Stomach (tissue), 4 donors: ENCODE data around the gene DRG2.

ENCODE experiments used
- CTCF ChIP-seq, 7 experiments: fragments of 450-650 bp in 4 of 7; fragments of 200-600 bp in 3 of 7; sonication (generic) in 3 of 7; IDR thresholded peaks; one replicate each; pipeline ENCODE4 v1.5.1; 2016 to 2019; ENCODE audit warnings: antibody characterized with exemption in 7 of 7, control low read depth in 2 of 7, mild to moderate bottlenecking in 1 of 7
- EP300 ChIP-seq: sonication (generic); formaldehyde crosslinking; IDR thresholded peaks from one replicate; pipeline ENCODE4 v1.6.1; 2017; ENCODE audit warnings: antibody characterized with exemption
- POLR2A ChIP-seq, 4 donors: fragments of 450-650 bp; IDR thresholded peaks; one replicate each; pipeline ENCODE4 v1.6.1; 2016; ENCODE audit warnings: antibody characterized with exemption in 4 of 4, control low read depth in 2 of 4, mild to moderate bottlenecking in 1 of 4, moderate library complexity in 1 of 4
- POLR2AphosphoS5 ChIP-seq, 3 donors: sonication (generic); formaldehyde crosslinking; IDR thresholded peaks; one replicate each; pipeline ENCODE4 v1.6.1; 2016; ENCODE audit warnings: antibody characterized with exemption in 3 of 3

GRCh38 chr17:18109935-18110485 lies 22.3 kb downstream of the DRG2 start:
- no peak for TF ChIP-seq EP300
- no peak for TF ChIP-seq CTCF (IDR thresholded peaks at IDR 0.05)
- TF ChIP-seq POLR2AphosphoS5 (IDR thresholded peaks at IDR 0.05): no peak
- TF ChIP-seq POLR2A (IDR thresholded peaks at IDR 0.05): no peak
